HL-60 (cell line): Measurements from ENCODE around the gene EFNB1.
"Not testable (repeated sequence)": the region's sequence is repeated elsewhere in the genome, so short reads cannot be mapped to it uniquely, and the experiment has no call there.

Experiments
- DNase-seq, 2 experiments: peaks; one replicate each; pipeline ENCODE4 v3.0.0-alpha.2; 2010 to 2020; ENCODE audit warnings: low read depth in 1 of 2, low spot score in 1 of 2
- H3K27ac ChIP-seq: fragments of 250-450 bp; sonication (Bioruptor Pico); replicated peaks from 2 replicates; pipeline ENCODE4 v1.5.1; 2020; ENCODE audit warnings: mild to moderate bottlenecking, moderate library complexity
- H3K27me3 ChIP-seq: fragments of 250-450 bp; sonication (Bioruptor Pico); 2 replicates; pipeline ENCODE4 v1.5.1; 2021; ENCODE audit warnings: mild to moderate bottlenecking, moderate library complexity; ENCODE audit not compliant: insufficient read depth, poor library complexity, severe bottlenecking
- H3K4me3 ChIP-seq: replicated peaks from 2 replicates; pipeline ENCODE4 v1.5.1; 2011; ENCODE audit warnings: mild to moderate bottlenecking, control low read depth, low read length; ENCODE audit not compliant: insufficient read depth
- GABPA ChIP-seq: IDR thresholded peaks from 2 replicates; pipeline ENCODE4 v1.6.1; 2012; ENCODE audit warnings: low read depth
- POLR2AphosphoS5 ChIP-seq: IDR thresholded peaks from 2 replicates; pipeline ENCODE4 v1.6.1; 2012; ENCODE audit warnings: low read depth
- SPI1 ChIP-seq: IDR thresholded peaks from 2 replicates; pipeline ENCODE4 v1.6.1; 2012; ENCODE audit warnings: low read depth, mild to moderate bottlenecking, borderline replicate concordance
- long read RNA-seq: library from polyadenylated mRNA; unstranded; transcript quantifications from one replicate; pipeline ENCODE4 v2.0.0, GENCODE V29; 2020
- TF ChIP-seq, protein P1 (sequence below): IDR thresholded peaks from 2 replicates; pipeline ENCODE4 v1.6.1; 2012; ENCODE audit warnings: low read depth; ENCODE audit not compliant: insufficient replicate concordance
- TF ChIP-seq, protein P2 (sequence below): IDR thresholded peaks from one replicate; pipeline ENCODE4 v1.5.1; 2011; ENCODE audit warnings: low read length, control low read depth, inconsistent platforms; ENCODE audit not compliant: insufficient read depth

Gene EFNB1
- long read RNA-seq, partial matches to known transcripts = 0 of 1 reads
- long read RNA-seq, other reads (novel, unspliced or antisense) = 0 of 1 reads

DNA sequence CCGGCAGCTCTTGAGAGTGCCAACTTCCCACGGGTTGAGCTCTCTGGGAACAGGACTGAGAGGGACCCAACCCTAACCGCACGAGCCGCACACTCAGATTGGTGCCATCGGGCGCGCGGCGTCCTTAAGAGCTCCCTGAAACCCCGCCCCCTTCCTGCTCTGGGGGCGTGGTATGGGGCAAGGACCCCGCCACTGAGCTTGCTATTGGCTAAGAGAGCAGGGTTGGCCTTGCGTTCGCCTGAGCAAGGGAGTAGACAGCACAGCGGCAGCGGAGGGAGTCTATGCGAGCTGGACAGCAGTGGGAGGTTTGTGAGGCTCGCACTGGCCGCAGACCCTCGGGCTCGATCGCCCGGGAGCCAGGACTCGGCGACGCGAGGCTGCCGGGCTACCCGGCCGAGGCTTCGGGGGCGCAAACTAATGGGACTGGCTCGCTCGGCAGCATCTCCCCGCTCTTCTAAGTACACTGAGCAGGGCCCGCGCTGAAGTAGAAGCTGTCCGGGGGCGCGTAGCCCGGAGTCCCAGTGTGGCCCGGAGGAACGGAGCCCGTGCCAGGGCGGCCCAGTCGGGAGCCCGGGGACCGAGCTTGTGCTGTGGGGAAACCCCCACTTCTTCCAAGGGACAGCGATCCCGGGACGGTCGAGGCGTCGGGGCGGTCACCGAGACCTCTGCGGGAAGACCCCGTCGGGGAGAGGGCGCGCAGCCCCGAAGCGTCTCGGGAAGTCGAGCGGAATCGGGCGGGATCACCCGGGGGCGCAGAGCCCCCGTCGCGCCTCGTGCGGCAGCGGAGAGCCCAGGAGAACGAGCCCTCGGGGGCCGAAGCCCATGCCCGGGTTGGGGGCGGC is at the start of gene EFNB1:
EFNB1 (plus strand) TSS at position 282 of the 842 bp plus-strand sequence. CDS start 756 bp downstream, outside the sequence.
- peak; percentile 74 to 90 for DNase-seq
- no peaks in the 10 kb centered on the region for H3K27me3 ChIP-seq
- 0 out of 2 replicates have a peak within 1 kb of the TSS, but pooled peaks have one; percentile 22 for H3K27ac ChIP-seq
- TF ChIP-seq, protein P1, sequence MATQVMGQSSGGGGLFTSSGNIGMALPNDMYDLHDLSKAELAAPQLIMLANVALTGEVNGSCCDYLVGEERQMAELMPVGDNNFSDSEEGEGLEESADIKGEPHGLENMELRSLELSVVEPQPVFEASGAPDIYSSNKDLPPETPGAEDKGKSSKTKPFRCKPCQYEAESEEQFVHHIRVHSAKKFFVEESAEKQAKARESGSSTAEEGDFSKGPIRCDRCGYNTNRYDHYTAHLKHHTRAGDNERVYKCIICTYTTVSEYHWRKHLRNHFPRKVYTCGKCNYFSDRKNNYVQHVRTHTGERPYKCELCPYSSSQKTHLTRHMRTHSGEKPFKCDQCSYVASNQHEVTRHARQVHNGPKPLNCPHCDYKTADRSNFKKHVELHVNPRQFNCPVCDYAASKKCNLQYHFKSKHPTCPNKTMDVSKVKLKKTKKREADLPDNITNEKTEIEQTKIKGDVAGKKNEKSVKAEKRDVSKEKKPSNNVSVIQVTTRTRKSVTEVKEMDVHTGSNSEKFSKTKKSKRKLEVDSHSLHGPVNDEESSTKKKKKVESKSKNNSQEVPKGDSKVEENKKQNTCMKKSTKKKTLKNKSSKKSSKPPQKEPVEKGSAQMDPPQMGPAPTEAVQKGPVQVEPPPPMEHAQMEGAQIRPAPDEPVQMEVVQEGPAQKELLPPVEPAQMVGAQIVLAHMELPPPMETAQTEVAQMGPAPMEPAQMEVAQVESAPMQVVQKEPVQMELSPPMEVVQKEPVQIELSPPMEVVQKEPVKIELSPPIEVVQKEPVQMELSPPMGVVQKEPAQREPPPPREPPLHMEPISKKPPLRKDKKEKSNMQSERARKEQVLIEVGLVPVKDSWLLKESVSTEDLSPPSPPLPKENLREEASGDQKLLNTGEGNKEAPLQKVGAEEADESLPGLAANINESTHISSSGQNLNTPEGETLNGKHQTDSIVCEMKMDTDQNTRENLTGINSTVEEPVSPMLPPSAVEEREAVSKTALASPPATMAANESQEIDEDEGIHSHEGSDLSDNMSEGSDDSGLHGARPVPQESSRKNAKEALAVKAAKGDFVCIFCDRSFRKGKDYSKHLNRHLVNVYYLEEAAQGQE = peak; percentile 65
- TF ChIP-seq POLR2AphosphoS5 (peak; percentile 18; the same call in 1 of the 2 replicates), SPI1 (no peak)
- TF ChIP-seq, protein P2, sequence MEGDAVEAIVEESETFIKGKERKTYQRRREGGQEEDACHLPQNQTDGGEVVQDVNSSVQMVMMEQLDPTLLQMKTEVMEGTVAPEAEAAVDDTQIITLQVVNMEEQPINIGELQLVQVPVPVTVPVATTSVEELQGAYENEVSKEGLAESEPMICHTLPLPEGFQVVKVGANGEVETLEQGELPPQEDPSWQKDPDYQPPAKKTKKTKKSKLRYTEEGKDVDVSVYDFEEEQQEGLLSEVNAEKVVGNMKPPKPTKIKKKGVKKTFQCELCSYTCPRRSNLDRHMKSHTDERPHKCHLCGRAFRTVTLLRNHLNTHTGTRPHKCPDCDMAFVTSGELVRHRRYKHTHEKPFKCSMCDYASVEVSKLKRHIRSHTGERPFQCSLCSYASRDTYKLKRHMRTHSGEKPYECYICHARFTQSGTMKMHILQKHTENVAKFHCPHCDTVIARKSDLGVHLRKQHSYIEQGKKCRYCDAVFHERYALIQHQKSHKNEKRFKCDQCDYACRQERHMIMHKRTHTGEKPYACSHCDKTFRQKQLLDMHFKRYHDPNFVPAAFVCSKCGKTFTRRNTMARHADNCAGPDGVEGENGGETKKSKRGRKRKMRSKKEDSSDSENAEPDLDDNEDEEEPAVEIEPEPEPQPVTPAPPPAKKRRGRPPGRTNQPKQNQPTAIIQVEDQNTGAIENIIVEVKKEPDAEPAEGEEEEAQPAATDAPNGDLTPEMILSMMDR = no peak
- peak within 1 kb of the TSS; percentile 57 for H3K4me3 ChIP-seq

DNA sequence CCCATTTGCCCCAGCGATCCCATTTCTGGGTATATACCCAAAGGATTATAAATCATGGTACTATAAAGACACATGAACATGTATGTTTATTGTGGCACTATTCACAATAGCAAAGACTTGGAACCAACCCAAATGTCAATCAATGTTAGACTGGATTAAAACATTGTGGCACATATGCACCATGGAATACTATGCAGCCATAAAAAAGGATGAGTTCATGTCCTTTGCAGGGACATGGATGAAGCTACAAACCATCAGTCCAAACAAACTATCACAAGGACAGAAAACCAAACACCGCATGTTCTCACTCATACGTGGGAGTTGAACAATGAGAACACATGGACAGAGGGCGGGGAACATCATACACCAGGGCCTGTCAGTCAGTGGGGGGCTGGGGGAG is 47.5 kb upstream of the EFNB1 start:
- DNase-seq, H3K27me3 ChIP-seq: not testable (repeated sequence)

GRCh38 chrX:68784816-68785215 is 44.0 kb upstream of the EFNB1 start:
- no peak overlapping the region for H3K4me3 ChIP-seq
- H3K27ac ChIP-seq = no peak overlapping the region
- no peak for DNase-seq
- no peaks in the 10 kb centered on the region for H3K27me3 ChIP-seq
- TF ChIP-seq GABPA (no peak), SPI1 (no peak), POLR2AphosphoS5 (no peak)
- TF ChIP-seq, protein P2 = no peak
- TF ChIP-seq, protein P1 = no peak

More for the DNA sequence above, 47.5 kb upstream of the EFNB1 start:
- H3K4me3 ChIP-seq, H3K27ac ChIP-seq: not testable (repeated sequence)

GRCh38 chrX:68786581-68786980 is 42.2 kb upstream of the EFNB1 start:
- H3K27me3 ChIP-seq, H3K27ac ChIP-seq, DNase-seq: not testable (repeated sequence)

GRCh38 chrX:68789966-68790365 is 38.9 kb upstream of the EFNB1 start:
- Histone ChIP-seq H3K27ac (no peak overlapping the region), H3K27me3 (no peaks in the 10 kb centered on the region), H3K4me3 (no peak overlapping the region)
- no peak for TF ChIP-seq GABPA
- no peak for TF ChIP-seq SPI1
- TF ChIP-seq, protein P2 = no peak
- TF ChIP-seq, protein P1 = no peak
- TF ChIP-seq POLR2AphosphoS5 = no peak
- no peak for DNase-seq

More at GRCh38 chrX:68786581-68786980, 42.2 kb upstream of the EFNB1 start:
- not testable (repeated sequence) for H3K4me3 ChIP-seq
